Endothelial cell (in vitro differentiated cells): ENCODE data around the gene MYO16. TPM values are rescaled to one million over a fixed set of nuclear protein-coding genes. Genes with fewer than 3 reads are reported as not detected.

Experiments used
- DNase-seq: peaks from one replicate; pipeline ENCODE4 v3.0.0; 2021; ENCODE audit warnings: low spot score
- H3K27ac Mint-ChIP-seq: one replicate; pipeline ENCODE4 v1.8.0; 2021; ENCODE audit warnings: mixed read lengths, inconsistent platforms; ENCODE audit not compliant: unreplicated experiment
- H3K27me3 Mint-ChIP-seq: one replicate; pipeline ENCODE4 v1.8.0; 2021; ENCODE audit warnings: mild to moderate bottlenecking, moderate library complexity, mixed read lengths, inconsistent platforms; ENCODE audit not compliant: unreplicated experiment
- H3K36me3 Mint-ChIP-seq: one replicate; pipeline ENCODE4 v1.8.0; 2021; ENCODE audit warnings: mild to moderate bottlenecking, low read depth, mixed read lengths, inconsistent platforms; ENCODE audit not compliant: unreplicated experiment
- H3K4me1 Mint-ChIP-seq: one replicate; pipeline ENCODE4 v1.8.0; 2021; ENCODE audit warnings: mild to moderate bottlenecking, mixed read lengths, inconsistent platforms; ENCODE audit not compliant: unreplicated experiment
- H3K4me3 Mint-ChIP-seq: one replicate; pipeline ENCODE4 v1.8.0; 2021; ENCODE audit warnings: mild to moderate bottlenecking, mixed read lengths, inconsistent platforms; ENCODE audit not compliant: unreplicated experiment
- H3K9me3 Mint-ChIP-seq: one replicate; pipeline ENCODE4 v1.8.0; 2021; ENCODE audit warnings: mixed read lengths, inconsistent platforms; ENCODE audit not compliant: unreplicated experiment
- CTCF ChIP-seq: fragments of 200-600 bp; sonication (generic); IDR thresholded peaks from one replicate; pipeline ENCODE4 v1.5.0; 2021; ENCODE audit warnings: antibody characterized with exemption; ENCODE audit not compliant: unreplicated experiment
- total RNA-seq: library from RNA; stranded (reverse); fragmentation: NEBNext Ultra II Directional; extraction: Animal tissue kit (Norgen Biotek cat#: 25700); gene quantifications from one replicate; pipeline ENCODE4 v1.2.1, GENCODE V29; 2021; ENCODE audit not compliant: unreplicated experiment

MYO16 gene
- total RNA-seq, 1 donor from 2014 or later: 1.4 TPM

- no peak overlapping the region for H3K27ac Mint-ChIP-seq
- no peaks in the 10 kb centered on the region for H3K9me3 Mint-ChIP-seq
- peaks cover 1% of the 10 kb centered on the region for H3K27me3 Mint-ChIP-seq
- no peaks in the 10 kb centered on the region for H3K36me3 Mint-ChIP-seq
- TF ChIP-seq CTCF: no peak
- H3K4me1 Mint-ChIP-seq: no peaks in the 10 kb centered on the region
- no peak overlapping the region for H3K4me3 Mint-ChIP-seq
- no peak for DNase-seq
These were observed 300.3 kb downstream of the MYO16 start for GRCh38 chr13:108929532-108930206.

- H3K4me1 Mint-ChIP-seq: no peaks in the 10 kb centered on the region
- no peak for DNase-seq
- H3K9me3 Mint-ChIP-seq: no peaks in the 10 kb centered on the region
- H3K27me3 Mint-ChIP-seq: peaks cover 1% of the 10 kb centered on the region
- H3K27ac Mint-ChIP-seq: no peak overlapping the region
- no peaks in the 10 kb centered on the region for H3K36me3 Mint-ChIP-seq
- no peak overlapping the region for H3K4me3 Mint-ChIP-seq
- no peak for TF ChIP-seq CTCF
These were observed 302.8 kb downstream of the MYO16 start for GRCh38 chr13:108932196-108932595.

GRCh38 chr13:108933061-108933460 is 303.6 kb downstream of the MYO16 start:
- Mint-ChIP-seq H3K9me3 (no peaks in the 10 kb centered on the region), H3K36me3 (no peaks in the 10 kb centered on the region), H3K4me3 (no peak overlapping the region), H3K4me1 (no peaks in the 10 kb centered on the region), H3K27ac (no peak overlapping the region), H3K27me3 (peaks cover 1% of the 10 kb centered on the region)
- DNase-seq: no peak
- no peak for TF ChIP-seq CTCF

GRCh38 chr13:108938155-108938554 is 308.7 kb downstream of the MYO16 start:
- Mint-ChIP-seq H3K27ac (no peak overlapping the region), H3K9me3 (no peaks in the 10 kb centered on the region), H3K4me1 (no peaks in the 10 kb centered on the region), H3K4me3 (no peak overlapping the region), H3K36me3 (no peaks in the 10 kb centered on the region), H3K27me3 (peaks cover 2% of the 10 kb centered on the region)
- no peak for TF ChIP-seq CTCF
- no peak for DNase-seq

GRCh38 chr13:108940121-108940520 is 310.7 kb downstream of the MYO16 start:
- no peak for DNase-seq
- peaks cover 2% of the 10 kb centered on the region for H3K27me3 Mint-ChIP-seq
- H3K4me1 Mint-ChIP-seq: no peaks in the 10 kb centered on the region
- H3K27ac Mint-ChIP-seq: no peak overlapping the region
- no peaks in the 10 kb centered on the region for H3K9me3 Mint-ChIP-seq
- no peak overlapping the region for H3K4me3 Mint-ChIP-seq
- H3K36me3 Mint-ChIP-seq: no peaks in the 10 kb centered on the region
- no peak for TF ChIP-seq CTCF
